Ectodermal cell (in vitro differentiated cells): Measurements from ENCODE around the gene AATK.

Source experiments
- H3K27ac ChIP-seq: 2 replicates; pipeline ENCODE4 v1.7.0; 2013; ENCODE audit warnings: mild to moderate bottlenecking, low read depth, low read length; ENCODE audit not compliant: insufficient read depth, poor library complexity, severe bottlenecking
- H3K27me3 ChIP-seq: 2 replicates; pipeline ENCODE4 v1.7.0; 2013; ENCODE audit warnings: mild to moderate bottlenecking, low read length; ENCODE audit not compliant: insufficient read depth, control insufficient read depth, poor library complexity, severe bottlenecking
- H3K36me3 ChIP-seq: one replicate; pipeline ENCODE4 v1.7.0; 2013; ENCODE audit warnings: low read length; ENCODE audit not compliant: control insufficient read depth, insufficient read depth
- H3K4me1 ChIP-seq: one replicate; pipeline ENCODE4 v1.7.0; 2013; ENCODE audit warnings: low read length; ENCODE audit not compliant: control insufficient read depth, insufficient read depth
- H3K4me3 ChIP-seq: 2 replicates; pipeline ENCODE4 v1.7.0; 2013; ENCODE audit warnings: low read depth, low read length, control low read depth; ENCODE audit not compliant: insufficient read depth
- H3K9me3 ChIP-seq: 2 replicates; pipeline ENCODE4 v1.7.0; 2013; ENCODE audit warnings: mild to moderate bottlenecking, low read length, moderate library complexity; ENCODE audit not compliant: control insufficient read depth
- WGBS, 2 experiments: methylation state at CpG; one replicate each; pipeline ENCODE4 v1.1.7; 2013; ENCODE audit warnings: missing lambda C conversion rate in 2 of 2; 5-methylcytosine and 5-hydroxymethylcytosine counted together

AATK gene

DNA sequence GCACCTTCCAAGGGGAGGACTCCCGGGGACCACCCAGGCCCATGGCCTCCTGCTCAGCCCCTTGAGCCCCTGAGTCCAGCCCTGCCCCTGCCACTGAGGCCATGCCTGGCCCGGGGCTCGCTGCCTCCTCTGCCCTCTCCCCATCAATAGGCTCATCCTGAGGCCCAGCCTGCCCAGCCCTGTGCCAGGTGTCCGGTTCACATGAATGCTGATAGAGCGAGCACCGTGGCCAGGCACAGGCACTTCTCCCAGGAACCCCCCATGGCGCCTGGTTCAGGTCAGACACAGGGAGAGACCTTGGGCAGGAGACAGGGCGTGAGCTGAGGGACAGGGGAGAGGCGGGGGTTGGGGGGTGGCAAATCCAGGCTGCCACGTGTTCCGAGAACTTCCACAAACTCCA, 3.5 kb downstream of the AATK start:
- 94% methylated on average over 11 of the region's 11 CpGs for WGBS, 2 experiments
- H3K36me3 ChIP-seq = no peaks in the 10 kb centered on the region
- H3K9me3 ChIP-seq = no peaks in the 10 kb centered on the region
- peaks cover 9% of the 10 kb centered on the region for H3K27me3 ChIP-seq
- no peak overlapping the region for H3K4me3 ChIP-seq
- H3K27ac ChIP-seq = no peak overlapping the region
- peaks cover 14% of the 10 kb centered on the region for H3K4me1 ChIP-seq

DNA sequence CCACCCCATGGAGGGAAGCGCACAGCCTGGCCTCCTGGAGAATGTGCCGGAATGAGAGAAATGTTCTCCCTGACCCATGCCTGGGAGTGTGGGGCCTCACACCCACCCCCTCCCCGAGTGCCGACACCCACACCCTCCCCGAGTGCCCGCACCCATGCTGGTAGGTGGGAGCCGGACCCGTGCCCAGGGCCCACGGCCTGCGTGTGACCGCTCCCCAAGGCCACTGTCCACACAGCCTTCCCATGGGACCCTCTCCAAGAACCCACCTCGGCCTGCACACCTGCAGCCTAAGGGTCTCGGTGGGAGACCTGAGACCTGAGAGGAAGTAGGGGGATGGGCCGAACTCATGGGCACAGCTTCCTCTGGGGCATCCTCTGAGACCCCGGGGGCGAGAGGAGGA, 4.0 kb downstream of the AATK start:
- Histone ChIP-seq H3K4me1 (peaks cover 14% of the 10 kb centered on the region), H3K27ac (no peak overlapping the region), H3K9me3 (no peaks in the 10 kb centered on the region), H3K36me3 (no peaks in the 10 kb centered on the region), H3K4me3 (no peak overlapping the region), H3K27me3 (peaks cover 5% of the 10 kb centered on the region)
- 92 to 93% methylated on average over 16 of the region's 16 CpGs for WGBS, 2 experiments

DNA sequence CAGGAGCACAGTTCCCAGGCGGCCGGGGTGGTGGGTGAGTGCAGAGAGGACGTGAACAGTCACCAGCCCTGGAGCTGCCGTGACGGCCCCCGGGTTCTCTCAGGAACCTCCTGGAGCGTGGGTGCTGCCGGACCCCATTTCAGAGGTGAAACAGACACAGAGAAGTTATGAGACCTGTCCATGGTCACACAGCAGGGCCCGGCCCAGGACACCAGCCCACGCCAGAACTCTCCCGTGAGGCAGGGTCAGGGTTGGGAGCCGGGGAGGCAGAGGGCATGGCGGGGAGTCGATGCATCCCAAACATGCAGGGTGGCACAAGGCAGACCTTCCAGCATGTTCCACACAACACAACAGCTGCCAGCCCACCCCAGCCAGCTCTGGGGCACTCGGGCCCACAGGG, 4.5 kb downstream of the AATK start:
- Histone ChIP-seq H3K27me3 (peaks cover under 1% of the 10 kb centered on the region), H3K36me3 (no peaks in the 10 kb centered on the region), H3K4me3 (no peak overlapping the region), H3K9me3 (no peaks in the 10 kb centered on the region), H3K4me1 (peaks cover 14% of the 10 kb centered on the region), H3K27ac (no peak overlapping the region)
- 92 to 95% methylated on average over 15 of the region's 15 CpGs for WGBS, 2 experiments

- H3K36me3 ChIP-seq = no peaks in the 10 kb centered on the region
- no peak overlapping the region for H3K27ac ChIP-seq
- H3K4me1 ChIP-seq = peaks cover 14% of the 10 kb centered on the region
- H3K4me3 ChIP-seq = no peak overlapping the region
- H3K27me3 ChIP-seq = no peaks in the 10 kb centered on the region
- H3K9me3 ChIP-seq = no peaks in the 10 kb centered on the region
- WGBS, 2 experiments = 92 to 94% methylated on average over 32 of the region's 32 CpGs
Measured at GRCh38 chr17:81160747-81161453, 5.1 kb downstream of the AATK start.

GRCh38 chr17:81160306-81160705, 5.7 kb downstream of the AATK start:
- Histone ChIP-seq H3K27ac (no peak overlapping the region), H3K9me3 (no peaks in the 10 kb centered on the region), H3K4me3 (no peak overlapping the region), H3K27me3 (no peaks in the 10 kb centered on the region), H3K36me3 (no peaks in the 10 kb centered on the region), H3K4me1 (peaks cover 9% of the 10 kb centered on the region)
- 89% methylated on average over 28 of the region's 28 CpGs for WGBS, 2 experiments

DNA sequence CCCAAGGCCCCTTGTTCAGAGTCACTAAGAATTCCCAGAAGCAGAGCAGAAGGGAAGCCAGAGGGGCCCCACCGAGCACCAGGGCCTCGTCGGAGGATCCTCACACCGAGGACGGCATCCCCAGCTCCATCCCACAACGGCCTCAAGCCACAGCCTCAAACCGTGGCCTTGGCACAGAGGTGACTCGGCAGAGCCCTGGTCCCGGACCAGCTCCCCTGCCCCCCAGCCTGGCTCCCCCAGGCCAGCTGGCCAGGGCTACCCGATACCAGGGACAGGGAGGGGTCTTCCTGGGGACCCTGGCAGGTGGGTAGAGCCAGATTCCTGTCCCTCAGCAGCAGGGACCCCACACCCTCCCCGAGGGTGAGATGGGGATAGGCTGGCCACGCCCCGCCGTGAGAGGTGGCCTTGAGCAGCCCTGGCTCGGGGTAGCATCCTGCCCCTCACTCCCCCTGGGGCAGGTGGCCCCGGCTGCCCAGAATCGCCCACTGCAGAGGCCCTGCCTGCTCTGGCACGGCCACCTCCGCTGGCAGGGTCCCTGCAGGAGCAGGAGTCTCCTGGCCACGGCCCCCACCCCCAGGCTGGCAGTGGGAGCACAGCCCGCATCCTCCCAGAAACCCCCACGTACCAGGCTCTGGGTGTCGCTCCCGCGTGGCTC, 6.3 kb downstream of the AATK start:
- Histone ChIP-seq H3K4me3 (no peak overlapping the region), H3K9me3 (no peaks in the 10 kb centered on the region), H3K27me3 (no peaks in the 10 kb centered on the region), H3K27ac (no peak overlapping the region), H3K4me1 (peaks cover 4% of the 10 kb centered on the region), H3K36me3 (no peaks in the 10 kb centered on the region)
- WGBS, 2 experiments = 89 to 91% methylated on average over 25 of the region's 25 CpGs

DNA sequence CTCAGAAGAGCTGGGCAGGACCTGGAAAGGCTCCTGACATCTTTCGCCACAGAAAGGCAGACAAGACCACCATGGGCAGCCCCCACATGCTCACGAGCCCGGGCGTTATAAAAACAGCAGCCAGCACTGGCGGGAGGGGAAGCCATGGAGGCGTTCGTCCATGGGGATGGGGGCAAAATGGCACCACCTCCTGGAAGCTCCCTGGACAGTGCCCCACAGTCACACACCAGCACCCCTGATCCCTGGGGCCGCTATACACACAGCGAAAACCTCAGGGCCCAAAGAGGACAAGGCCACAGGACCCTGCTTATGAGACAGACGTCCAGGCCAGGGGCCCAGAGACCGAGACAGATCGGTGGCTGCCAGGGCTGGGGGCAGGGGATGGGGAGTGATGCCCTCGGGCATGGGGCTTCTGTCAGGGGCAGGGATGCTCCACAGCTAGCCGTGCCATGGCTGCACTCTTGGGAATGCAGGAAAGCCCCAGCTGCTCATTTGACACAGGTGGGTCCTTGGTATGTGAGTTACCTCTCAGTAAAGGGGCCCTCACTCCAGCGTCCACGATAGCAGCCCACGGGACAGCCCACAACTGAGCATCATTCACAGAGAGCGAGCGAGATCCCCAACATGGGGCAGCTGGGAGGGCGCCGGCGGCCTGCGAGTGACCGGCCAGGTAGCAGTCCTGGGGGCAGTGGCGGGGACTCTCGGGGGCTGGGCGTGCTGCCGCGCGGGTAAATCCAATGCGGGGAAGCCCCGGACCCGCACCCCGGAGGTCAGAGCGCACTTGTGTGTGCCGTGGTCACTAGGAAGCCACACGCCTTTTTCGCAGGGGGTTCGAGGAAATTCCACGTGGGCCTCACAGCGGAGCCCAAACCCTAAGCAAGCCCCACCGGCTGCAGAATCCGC, 7.1 kb downstream of the AATK start:
- no peak overlapping the region for H3K4me3 ChIP-seq
- H3K9me3 ChIP-seq = no peaks in the 10 kb centered on the region
- H3K4me1 ChIP-seq = no peaks in the 10 kb centered on the region
- no peak overlapping the region for H3K27ac ChIP-seq
- H3K27me3 ChIP-seq = no peaks in the 10 kb centered on the region
- 91 to 92% methylated on average over 43 of the region's 43 CpGs for WGBS, 2 experiments
- no peaks in the 10 kb centered on the region for H3K36me3 ChIP-seq

- Histone ChIP-seq H3K4me1 (no peaks in the 10 kb centered on the region), H3K36me3 (no peaks in the 10 kb centered on the region), H3K27ac (no peak overlapping the region), H3K9me3 (no peaks in the 10 kb centered on the region), H3K4me3 (no peak overlapping the region), H3K27me3 (no peaks in the 10 kb centered on the region)
- 89 to 91% methylated on average over 39 of the region's 39 CpGs for WGBS, 2 experiments
Measured at GRCh38 chr17:81157848-81158687, 8.0 kb downstream of the AATK start.

DNA sequence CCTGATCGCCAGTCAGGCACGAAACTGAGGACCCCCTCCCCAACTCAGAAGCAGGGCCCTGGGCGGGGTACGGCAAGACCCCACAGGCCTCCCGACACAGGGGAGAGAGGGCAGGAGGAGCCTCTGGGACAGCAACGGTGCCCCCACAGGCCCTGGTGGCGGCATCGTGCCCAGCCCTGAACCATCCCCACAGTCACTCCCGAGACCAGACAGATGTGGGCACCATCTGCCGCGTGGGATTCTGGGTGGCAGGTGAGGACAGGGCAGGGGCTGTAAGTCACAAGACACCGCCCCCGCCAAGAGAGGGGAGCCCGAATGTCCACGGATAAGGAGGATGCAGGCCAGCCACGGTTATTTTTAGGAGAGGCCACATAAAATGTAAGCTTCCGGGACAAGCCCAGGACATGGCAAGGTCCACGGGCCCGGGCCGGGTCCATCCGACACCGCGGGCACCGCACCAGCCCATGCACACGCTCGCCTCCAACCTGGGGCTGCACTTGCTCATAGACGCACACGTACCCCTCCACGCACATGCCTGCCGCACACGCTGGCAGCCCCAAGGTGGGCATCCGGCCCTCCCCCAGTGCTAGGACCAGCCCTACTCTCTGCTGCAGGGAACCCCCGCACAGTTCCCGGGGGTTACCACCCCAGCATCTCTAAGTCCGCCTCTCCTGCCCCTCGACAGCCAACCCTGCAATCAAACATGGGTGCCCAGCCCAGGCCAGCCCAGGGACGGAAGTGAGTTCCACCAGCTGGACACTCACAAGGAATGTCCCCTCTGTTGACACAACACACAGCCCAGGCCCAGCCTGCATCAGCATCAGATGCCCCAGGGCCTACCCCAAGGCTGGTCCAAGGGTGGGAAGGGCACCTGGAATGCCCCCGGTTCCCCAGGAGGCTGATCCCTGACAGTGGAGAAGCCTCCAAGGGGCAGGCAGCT, 8.9 kb downstream of the AATK start:
- H3K4me1 ChIP-seq = no peaks in the 10 kb centered on the region
- no peak overlapping the region for H3K4me3 ChIP-seq
- 93% methylated on average over 38 of the region's 38 CpGs for WGBS, 2 experiments
- no peaks in the 10 kb centered on the region for H3K9me3 ChIP-seq
- H3K27me3 ChIP-seq = no peaks in the 10 kb centered on the region
- H3K27ac ChIP-seq = no peak overlapping the region
- H3K36me3 ChIP-seq = no peaks in the 10 kb centered on the region
